IPS-18c (cell line): ENCODE results near the gene ITGB6.

Source experiments
- H3K4me3 ChIP-seq: 2 replicates; pipeline ENCODE4 v1.7.0; 2013; ENCODE audit warnings: low read depth, mild to moderate bottlenecking, low read length, moderate library complexity; ENCODE audit not compliant: insufficient read depth
- H3K9me3 ChIP-seq: one replicate; pipeline ENCODE4 v1.6.1; 2013; ENCODE audit warnings: mild to moderate bottlenecking, low read length, moderate library complexity; ENCODE audit not compliant: control insufficient read depth, insufficient read depth

Gene ITGB6

DNA sequence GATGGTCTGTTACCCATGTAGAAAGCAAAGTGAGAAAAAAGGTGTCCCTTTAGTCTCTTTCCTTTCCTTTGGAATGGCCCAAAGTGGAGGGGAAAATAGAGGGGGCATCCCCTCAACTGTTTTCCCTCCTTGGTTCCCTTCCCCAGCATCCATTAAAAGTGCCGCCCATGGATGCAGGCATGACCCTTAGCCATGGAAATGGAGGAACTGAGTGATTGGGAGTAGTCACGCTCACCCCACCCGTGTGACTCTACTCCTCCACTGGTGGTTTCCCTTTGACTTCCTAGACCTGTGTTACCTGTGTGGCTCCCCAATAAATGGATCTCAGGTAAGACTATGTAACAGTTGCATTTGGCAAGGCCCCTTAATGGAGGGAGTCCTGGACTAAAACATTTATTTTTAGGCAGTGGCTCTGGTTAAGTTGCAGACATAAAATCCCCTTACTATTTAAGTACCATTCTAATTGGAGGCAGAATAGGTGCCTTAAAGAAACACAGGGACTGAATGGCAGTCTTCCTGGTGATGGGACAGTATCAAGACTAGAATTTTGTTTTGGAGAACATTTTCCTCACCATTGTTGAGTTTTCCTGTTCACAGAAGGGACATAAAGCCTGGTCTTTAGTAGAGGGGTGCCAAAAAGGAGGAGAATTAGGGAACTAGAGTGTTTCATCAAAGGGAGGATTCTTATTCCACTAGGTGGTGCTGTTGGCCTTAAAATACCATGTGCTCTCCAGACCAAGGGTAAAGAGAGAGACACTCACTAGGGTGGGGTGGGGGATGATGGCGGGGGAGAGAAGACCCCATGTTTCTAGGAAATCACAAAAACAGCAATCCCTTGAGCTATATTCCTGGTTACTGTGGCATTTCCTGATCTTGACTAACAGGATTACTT lies 112.0 kb downstream of the ITGB6 start:
- H3K9me3 ChIP-seq = peaks cover 23% of the 10 kb centered on the region
- no peak overlapping the region for H3K4me3 ChIP-seq

DNA sequence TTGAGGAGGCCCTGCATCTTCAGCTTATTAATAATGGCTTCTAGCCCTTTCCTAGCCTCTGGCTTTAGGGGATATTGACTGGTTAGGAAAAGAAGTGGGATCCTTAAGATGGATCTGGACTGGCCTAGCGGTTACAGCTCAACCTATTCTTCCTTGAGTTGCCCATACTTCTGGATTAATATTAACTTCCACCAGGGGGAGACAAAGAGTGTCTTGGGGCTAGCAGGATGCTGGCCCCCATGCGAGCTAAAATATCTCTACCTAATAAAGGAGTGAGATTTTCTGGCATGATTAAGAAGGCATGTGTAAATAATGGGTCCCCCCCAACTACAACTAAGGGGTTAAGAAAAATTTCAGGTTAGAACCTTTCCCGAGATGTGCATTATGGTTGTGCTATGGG lies 114.4 kb downstream of the ITGB6 start:
- Histone ChIP-seq H3K4me3 (no peak overlapping the region), H3K9me3 (peaks cover 26% of the 10 kb centered on the region)

DNA sequence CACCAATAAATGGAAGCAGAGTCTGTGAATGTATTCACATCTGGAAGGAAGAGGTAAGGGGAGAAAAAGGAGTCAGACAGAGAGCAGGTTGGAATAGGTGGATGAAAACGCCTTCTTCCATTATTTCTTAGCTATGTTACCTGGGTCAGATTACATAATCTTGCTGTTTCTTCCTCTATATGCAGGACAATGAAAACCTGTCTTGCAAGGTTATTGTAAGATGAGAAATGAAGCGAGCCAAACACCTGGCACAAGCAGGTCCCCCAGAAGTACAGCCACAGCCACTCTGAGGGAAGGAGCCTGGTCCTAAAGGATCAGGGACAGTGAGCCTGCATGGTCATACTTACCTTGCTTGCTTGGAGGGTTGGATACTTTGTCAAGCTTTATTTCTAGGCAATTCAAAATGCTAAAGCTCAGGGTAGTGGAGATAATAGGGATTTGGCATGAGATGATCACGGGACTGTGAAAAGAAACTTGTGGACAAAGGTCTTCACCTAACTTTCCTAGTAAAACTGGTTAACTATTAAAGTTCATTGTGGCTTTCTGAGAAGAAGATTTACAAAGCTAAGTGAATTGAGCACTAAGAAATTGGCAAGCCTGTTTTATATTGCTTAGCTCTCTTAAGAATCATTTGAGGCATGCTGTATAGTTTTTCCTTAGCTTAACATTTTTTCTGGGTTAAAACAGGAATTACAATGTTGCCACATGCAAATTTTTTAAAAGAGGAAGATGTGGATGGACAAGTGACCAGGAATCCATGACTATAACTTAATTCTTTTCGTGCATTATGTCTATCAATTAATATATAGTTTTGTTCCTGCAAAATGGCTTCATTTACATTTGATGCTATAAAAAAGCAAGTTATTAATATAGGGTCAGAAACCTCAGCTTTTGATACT lies 121.9 kb downstream of the ITGB6 start:
- H3K4me3 ChIP-seq = no peak overlapping the region

DNA sequence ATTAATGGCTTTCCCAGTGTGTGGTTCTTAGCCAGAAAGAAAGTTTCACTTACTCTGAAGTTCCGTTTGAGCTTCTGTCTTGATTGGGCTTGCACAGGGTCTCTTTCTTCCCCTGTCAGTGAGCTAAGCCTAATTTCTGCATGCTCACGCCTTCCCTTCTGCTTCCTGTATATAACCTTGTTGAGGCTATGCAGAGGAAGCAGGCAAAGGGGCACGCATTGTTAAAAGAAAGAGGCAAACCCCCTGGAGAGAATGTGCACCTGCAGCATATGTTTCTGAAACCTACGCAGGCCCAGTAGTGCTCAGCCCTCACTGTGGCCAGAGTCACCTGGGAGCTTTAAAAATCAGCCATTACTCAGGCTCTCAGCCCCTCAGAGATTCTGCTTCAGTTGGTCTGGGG lies 123.2 kb downstream of the ITGB6 start:
- Histone ChIP-seq H3K4me3 (no peak overlapping the region), H3K9me3 (peaks cover 6% of the 10 kb centered on the region)

More for the DNA sequence above, 121.9 kb downstream of the ITGB6 start:
- H3K9me3 ChIP-seq = peaks cover 2% of the 10 kb centered on the region

DNA sequence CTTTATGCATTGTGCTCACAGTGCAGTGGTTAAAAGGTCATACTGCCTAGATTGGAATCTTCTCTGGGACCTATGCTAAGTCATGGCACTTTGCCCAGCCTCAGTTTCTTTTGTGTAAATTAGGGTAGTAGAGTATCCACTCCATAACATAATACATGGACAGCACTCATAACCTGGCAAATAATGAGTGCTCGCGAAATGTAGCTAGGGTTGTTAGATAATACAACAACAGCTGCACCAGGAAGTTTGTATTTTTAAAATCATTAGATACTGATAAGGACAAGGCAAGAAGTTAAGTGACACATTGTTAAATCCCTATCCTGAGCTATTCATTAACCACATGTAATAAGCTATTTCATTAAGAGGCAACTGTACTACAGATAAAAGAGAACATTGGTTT lies 123.8 kb downstream of the ITGB6 start:
- Histone ChIP-seq H3K4me3 (no peak overlapping the region), H3K9me3 (peaks cover 5% of the 10 kb centered on the region)

DNA sequence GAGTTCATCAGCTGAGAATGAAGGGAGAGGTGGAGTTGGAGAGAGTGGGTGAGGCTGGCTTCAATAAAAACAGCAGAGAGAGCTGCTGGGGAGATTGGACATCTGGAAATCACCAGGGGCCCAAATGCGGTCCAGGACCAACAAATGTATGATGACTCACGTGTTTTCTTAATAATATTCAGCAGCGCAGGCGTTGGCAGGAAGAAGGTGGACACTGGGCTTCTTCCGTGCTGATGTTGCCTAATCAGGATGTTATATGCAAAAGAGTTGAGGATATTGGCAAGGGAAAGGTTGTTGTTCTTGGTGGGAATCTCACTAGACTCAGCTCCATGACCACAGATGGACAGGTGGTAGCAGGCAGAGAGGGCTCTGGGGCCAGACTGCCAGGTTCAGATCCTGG lies 124.9 kb downstream of the ITGB6 start:
- H3K4me3 ChIP-seq = no peak overlapping the region
- H3K9me3 ChIP-seq = peaks cover 4% of the 10 kb centered on the region

DNA sequence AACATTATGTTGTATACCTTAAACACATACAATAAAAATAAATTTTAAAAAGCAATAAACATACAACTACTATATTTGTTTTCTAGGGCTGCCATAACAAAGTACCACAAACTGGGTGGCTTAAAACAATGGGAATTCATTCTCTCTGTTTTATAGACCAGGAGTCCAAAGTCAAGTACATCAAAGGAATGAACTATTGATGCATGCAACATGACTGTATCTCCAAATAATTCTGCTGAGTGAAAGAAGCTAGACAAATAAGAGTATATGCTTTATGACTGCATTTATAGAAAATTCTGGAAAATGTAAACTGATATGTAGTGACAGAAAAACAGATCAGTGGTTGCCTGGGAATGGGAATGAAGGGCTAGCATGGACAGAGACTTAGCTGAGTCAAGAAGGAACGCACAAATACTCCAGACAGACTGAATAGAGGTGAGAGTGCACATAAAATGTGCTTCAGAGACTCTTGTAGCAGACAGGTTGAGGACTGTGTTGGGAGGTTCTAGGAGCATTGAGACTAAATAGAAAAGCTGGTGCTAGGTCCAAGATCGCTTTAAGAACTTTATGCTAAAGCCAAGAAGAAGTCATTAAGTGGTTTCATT lies 126.7 kb downstream of the ITGB6 start:
- peaks cover 7% of the 10 kb centered on the region for H3K9me3 ChIP-seq
- no peak overlapping the region for H3K4me3 ChIP-seq

DNA sequence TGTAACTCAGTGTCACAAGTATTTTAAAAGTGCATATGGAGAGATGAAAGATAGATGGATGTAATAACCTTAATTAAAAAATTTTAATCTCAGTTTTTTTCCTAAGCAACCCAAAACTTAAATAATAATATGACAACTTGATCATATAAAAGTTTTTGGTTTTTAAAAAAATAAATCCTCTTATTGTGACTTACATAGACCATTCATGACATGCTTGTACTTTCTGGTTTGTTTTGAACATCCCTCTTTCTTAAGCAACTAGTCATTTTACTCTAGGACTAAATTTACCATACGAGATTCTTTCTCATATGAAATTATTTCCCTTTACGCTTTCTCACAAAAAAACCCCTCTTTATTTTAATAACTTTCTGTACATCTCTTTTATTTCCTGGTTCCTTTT lies 131.2 kb downstream of the ITGB6 start:
- Histone ChIP-seq H3K4me3 (no peak overlapping the region), H3K9me3 (peaks cover 7% of the 10 kb centered on the region)

DNA sequence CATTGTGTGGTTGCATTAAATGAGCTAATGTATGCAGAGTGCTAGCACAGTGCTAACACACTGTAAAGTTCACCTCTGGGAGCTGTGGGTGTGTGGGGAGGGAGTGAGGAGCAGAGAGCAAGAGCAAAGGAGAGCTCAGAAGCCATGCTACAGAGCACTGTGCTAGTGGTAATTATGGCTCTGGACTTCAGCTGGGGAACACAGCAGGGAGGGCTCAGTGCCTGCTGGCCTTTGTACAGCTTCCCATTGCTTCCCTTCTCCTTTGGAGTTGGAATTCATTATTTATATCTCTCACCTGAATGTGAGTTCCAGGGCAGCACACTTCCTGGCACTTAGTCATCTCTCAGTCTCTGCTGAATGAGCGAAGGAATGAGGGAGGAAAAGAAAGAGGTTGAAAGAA lies 135.2 kb downstream of the ITGB6 start:
- no peak overlapping the region for H3K4me3 ChIP-seq
- peaks cover 3% of the 10 kb centered on the region for H3K9me3 ChIP-seq

DNA sequence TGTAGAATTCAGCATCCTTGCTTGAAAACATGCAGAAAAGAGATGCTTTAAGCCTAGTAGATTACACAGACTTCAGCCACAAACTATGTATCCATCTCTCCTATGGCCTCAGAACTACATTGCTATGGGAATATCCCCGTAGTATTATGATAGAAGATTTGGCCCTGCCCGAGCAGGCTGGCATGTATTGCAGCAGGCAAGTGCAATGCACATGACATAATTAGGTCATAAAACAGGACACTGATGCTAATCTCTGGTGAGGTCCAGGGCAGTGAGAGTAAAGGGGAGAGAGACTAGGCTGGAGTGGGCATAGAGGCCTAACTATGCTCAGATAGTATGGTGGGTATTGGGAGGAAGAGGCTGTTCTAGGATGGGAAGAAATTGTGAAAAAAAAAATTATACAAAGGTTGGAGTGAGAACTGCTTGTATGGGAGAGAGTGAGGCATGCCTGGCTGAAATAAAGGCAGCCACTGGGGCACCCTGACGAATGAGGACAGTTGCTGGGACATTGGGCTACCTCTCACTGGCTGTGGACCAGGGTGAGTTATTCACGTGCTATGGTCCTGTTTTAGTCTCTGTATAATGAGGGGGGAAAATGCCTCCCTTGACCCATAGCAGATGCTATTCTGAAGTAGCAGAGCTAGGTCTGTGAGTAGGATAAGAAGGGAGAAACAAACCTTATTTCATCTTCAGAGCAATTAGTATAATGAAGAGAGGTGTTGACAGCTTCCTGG lies 136.0 kb downstream of the ITGB6 start:
- Histone ChIP-seq H3K9me3 (no peaks in the 10 kb centered on the region), H3K4me3 (no peak overlapping the region)

DNA sequence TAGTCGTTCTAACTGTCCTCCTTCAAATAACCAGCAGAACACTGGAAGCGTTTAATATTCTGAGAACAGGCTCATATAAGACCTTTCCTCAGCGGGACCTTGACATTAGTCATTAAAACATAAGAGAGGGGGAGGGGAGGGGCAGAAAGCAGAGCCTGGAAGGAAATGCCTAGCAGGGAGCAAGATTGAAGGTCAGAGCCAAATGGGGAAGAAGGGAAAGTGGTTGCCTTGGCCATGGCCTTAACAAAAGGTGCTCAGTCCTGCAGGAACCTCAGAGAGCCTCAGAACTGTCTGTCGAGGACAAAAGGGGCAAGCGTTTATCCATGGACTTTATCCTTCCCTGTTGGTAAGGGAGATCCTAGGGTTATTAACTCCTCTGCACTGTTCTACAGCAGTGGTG lies 136.8 kb downstream of the ITGB6 start:
- H3K9me3 ChIP-seq = no peaks in the 10 kb centered on the region
- H3K4me3 ChIP-seq = peak overlapping the region; percentile 69

DNA sequence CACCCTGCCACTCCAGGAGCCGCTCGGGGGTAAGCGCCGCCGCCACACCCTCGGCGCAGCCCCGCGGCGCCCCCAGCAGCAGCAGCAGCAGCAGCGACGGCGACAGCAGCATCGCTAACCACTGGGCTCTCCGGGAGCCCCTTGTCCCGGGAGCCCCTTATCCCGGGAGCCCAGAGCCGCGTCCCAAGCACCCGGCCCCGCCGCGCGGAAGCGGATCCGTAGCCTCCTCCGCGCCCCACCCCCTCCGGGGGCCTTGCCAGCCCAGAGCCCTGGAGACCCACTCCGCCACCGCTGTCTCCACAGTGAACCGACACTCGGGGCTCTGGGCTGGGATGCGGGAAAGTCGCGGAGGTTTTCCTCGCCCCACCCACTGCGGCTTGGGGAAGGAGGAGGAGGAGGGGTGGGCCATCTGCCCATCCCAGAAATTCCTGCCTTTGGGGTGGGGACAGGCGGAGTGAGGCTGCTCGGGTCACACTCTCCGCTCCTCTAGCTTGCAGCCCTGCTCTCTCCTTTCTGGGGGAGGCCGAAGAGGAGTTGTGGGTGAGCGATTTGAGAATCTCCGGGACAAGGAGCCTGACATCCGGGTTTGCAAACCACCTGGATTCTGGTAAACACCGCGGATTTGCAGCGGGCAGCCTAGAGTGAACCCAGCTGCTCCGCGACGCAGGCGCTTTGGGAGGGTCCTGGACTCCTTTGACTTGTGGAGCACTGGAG lies 137.6 kb downstream of the ITGB6 start, which contains the start of gene PLA2R1:
PLA2R1 (minus strand) TSS at position 324 of the 714 bp plus-strand sequence; CDS start at position 112, 212 bp downstream.
- H3K4me3 ChIP-seq = peak within 1 kb of the TSS; percentile 69

DNA sequence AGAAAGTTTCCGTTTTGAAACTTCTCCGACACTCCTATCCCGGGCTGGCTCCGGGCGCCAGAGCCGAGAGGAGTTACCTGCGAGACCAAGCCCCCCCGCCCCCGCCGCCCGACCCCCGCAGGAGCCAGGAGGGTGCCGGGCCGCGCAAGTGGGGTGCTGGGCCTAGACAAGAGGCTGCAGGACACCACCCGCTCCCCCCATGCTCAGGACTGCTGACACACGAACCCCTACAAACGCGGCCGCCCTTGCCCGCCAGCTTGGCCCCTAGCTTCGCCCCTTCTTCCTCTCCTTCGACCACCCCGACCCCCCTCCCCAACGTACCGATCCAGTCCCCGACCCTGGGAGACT lies 138.2 kb downstream of the ITGB6 start:
- Histone ChIP-seq H3K9me3 (peaks cover 2% of the 10 kb centered on the region), H3K4me3 (peak overlapping the region; percentile 69)

More for the DNA sequence above, 137.6 kb downstream of the ITGB6 start, which contains the start of gene PLA2R1:
- H3K9me3 ChIP-seq = no peaks in the 10 kb centered on the region

DNA sequence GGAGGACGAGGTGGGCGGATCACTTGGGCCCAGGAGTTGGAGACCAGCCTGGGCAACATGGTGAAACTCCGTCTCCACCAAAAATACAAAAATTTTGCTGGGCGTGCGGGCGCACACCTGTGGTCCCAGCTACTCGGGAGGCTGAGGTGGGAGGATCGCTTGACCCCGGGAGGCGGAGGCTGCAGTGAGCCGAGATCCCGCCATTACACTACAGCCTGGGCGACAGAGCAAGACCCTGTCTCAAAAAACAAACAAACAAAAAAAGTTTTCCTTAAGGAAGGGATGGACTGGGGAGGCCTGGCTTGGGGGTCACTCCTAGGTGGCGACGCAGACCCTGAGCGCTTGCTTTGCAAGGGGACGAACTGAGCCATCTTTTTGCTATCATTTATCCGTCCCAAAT lies 138.5 kb downstream of the ITGB6 start:
- peaks cover 2% of the 10 kb centered on the region for H3K9me3 ChIP-seq
- peak overlapping the region; percentile 69; the same call in 1 of the 2 replicates for H3K4me3 ChIP-seq

DNA sequence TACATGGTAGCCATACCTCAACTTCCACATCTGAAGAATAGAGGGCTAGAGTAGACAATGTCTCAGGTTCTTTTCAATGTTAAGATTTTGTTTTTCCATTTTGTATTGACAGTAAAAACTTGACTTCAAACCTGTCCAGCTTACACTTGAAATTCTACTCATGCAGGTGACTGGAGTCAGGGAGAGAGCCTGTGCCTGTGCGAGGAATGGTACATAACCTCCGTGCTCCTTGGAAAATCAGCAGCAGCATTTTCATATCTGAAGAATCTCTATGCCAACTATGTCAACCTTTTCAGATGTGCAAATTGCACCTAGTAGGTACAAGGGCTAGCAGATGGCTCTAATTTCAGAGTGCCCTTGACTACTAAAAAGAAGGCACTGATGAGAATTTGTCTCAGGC lies 139.8 kb downstream of the ITGB6 start:
- Histone ChIP-seq H3K9me3 (peaks cover 2% of the 10 kb centered on the region), H3K4me3 (no peak overlapping the region)

DNA sequence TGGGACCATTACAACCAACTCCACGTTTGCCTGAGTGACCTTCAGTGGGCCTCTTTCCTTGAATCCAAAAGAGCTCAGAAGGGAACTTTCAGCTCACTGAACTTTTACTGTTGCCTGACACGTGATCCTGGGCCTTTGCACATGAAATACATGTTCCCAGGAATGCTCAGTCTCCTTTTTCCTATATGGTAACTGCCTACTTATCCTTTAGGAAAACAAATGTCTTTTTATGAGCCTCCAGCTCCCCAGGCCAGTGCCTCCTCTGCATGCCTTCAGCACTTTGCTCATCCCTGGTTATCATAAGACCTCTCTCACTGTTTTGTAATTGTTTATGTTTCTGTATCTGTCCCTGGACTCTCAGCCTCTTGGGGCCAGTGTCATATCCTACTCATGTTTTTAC lies 142.7 kb downstream of the ITGB6 start:
- Histone ChIP-seq H3K4me3 (no peak overlapping the region), H3K9me3 (peaks cover 2% of the 10 kb centered on the region)
